GM21786 (cell line): ENCODE data around the gene CMYA5.
"Not testable (repeated sequence)": the region's sequence is repeated elsewhere in the genome, so short reads cannot be mapped to it uniquely, and the experiment has no call there.

Source experiments
- ATAC-seq: cut with Tn5 transposase; IDR thresholded peaks from one replicate; pipeline ENCODE4 v1.9.1; 2021; ENCODE audit not compliant: unreplicated experiment

The CMYA5 gene

GRCh38 chr5:79746642-79747569 is 57.3 kb downstream of the CMYA5 start:
- no peak for ATAC-seq

DNA sequence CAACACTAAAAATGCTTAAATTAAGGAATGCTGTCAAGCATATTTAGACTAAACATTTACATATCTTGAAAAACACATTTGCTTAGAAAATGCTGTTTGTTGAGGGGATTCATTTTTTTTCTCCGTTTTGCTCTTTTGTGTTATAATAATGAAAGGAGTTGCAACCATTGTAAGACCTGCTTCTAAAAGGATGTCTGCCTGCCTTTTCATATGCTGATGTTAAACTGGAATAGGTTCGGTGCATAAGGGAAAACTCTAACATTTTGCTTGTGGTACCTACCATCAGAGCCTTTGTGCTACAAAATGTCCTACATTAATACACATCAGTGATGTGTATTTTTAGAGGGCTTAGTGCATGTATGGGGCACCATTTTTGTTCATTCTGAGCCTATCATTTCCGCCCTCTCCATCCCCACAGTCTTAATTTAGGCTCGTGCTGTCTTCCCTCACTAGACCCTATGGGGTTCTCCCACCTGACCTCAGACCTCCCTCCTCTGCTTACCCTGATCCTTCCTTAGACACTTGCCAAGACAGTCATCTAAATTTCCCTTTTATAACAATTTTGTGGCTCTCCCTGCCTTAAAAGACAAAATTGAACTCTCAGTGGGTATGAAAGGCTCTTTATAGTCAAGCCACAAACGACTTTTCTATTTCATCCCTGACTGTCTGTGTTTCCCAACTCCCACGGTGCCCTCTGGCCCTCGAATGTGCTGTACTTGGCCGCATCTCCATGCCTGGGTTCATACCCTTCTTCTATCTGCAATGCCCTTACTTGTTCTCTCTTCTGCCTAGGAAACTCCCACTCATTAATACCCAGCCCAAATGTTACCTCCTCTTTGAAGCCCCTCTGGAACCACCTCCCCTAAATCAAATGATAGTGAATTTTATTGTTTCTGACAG is 61.2 kb downstream of the CMYA5 start:
- ATAC-seq, result no peak

DNA sequence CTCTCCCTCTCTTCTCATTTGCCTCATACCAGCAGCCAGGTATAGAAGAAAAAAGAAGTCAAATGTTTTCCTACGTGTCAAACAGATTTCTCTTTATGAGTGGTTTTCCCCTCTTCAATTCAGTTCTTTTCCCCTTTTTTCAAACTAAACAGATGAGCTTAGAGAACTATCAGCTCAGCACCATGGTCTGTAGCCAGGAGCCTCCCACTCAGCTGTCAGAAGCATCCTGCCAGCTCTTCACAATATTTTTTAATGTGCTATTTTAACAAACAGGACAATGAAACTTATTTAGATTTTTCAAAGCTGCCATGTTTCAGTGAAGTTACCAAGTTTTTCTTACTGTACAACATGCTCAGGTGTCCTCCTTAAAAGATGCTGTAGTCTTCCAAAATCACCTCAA is 63.5 kb downstream of the CMYA5 start:
- ATAC-seq, result no peak

- ATAC-seq, result no peak
Measured at GRCh38 chr5:79753877-79754645, 64.4 kb downstream of the CMYA5 start.

GRCh38 chr5:79754865-79755555 is 65.4 kb downstream of the CMYA5 start:
- ATAC-seq, result no peak

DNA sequence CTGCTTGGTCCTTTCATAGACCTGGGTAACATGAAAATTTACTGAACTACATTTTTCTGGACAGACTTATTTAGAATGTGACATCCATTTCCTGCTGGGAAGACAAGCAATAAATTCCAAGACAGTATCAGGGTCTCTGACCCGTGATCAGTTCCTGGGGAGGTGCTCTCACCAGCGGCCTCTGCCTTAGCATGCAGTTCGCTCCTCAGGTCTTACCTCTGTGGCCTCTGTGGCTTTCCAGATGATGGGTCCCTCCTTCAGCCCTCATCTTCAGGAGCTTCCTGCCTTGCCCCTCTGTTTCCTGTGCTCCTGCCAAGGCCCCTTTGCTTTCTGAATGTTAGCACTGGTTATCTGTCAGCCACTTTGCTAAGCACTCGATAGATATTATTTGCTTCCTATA is 66.4 kb downstream of the CMYA5 start:
- no peak for ATAC-seq

DNA sequence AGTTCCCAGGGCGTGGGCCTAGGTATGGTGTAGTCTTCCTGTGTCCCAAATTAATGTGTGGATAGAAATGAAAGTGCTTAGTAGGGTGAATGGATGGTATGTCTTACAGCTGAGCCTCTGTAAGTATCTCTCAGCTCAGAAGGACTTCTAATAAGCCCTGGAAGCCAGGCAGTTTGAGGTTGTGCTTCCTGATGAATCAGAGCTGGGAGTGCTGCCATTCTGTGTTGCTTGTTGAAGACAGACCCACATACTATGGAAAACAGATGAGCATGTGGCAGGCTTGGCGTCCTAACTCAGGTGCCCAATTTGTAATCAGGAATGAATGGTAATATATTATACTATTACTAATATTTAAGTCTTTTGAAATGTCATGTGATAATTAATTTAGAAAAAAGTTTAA is 69.8 kb downstream of the CMYA5 start:
- ATAC-seq, result no peak

DNA sequence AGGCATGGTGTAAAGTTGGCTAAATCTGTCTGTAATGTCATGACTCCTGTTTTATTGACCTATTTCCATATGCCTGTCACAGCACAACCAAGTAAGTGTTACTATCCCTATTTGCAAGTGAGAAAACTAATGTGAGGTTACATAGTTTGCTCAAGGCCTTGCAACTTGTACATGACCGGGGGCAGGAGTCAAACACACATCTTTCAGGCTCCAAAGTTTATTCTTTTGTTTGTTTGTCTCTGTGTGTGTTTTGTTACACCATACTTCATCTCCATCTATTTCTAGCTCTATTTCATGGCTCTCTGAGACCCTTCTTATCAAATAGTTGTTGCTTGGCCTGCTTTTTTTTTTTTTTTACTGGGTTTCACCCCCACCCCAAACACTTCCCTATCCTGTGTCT is 70.2 kb downstream of the CMYA5 start:
- no peak for ATAC-seq

GRCh38 chr5:79762929-79763328 is 73.3 kb downstream of the CMYA5 start:
- ATAC-seq, result no peak

DNA sequence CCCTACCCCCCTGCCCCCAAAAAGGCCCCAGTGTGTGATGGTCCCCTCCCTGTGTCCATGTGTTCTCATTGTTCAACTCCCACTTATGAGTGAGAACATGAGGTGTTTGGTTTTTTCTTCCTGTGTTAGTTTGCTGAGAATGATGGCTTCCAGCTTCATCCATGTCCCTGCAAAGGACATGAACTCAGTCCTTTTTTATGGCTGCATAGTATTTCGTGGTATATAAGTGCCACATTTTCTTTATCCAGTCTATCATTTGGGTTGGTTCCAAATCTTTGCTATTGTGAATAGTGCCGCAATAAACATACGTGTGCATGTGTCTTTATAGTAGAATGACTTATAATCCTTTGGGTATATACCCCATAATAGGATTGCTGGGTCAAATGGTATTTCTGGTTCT is 74.5 kb downstream of the CMYA5 start:
- not testable (repeated sequence) for ATAC-seq

- ATAC-seq, result no peak
Measured at GRCh38 chr5:79771387-79771786, 81.8 kb downstream of the CMYA5 start.

GRCh38 chr5:79772651-79773050 is 83.0 kb downstream of the CMYA5 start:
- no peak for ATAC-seq

GRCh38 chr5:79773612-79774011 is 84.0 kb downstream of the CMYA5 start:
- no peak for ATAC-seq

- ATAC-seq, result no peak
Measured at GRCh38 chr5:79774171-79774854, 84.7 kb downstream of the CMYA5 start.

DNA sequence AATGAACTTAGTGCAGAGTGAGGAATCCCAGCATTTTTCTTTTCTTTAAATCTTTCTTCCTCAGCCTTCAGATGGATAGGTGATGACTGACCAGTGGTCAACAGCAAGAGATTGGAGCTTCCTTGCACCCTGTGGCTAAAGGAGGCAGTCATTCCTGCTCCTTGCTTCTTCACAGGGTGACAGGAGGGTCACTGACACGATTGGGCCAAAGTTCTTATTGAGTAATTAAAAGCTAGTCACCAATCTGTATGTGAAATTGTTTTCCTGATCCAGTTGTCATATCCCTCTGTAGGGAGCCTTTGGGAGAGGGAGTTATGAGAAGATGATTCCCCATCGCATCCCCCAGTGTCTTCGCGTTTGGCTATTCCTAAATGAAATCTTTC is 85.2 kb downstream of the CMYA5 start:
- no peak for ATAC-seq

DNA sequence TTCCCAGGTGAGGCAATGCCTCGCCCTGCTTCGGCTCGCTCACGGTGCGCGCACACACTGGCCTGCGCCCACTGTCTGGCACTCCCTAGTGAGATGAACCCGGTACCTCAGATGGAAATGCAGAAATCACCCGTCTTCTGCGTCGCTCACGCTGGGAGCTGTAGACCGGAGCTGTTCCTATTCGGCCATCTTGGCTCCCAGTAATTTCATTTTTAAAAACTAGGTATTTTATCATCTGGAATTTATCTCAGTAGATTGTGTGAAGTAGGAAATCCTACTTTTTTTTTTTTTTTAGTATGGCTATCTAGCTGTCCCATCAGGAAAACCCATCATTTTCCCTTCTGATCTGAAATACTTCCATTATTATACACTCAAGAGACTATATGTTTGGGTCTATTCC is 95.1 kb downstream of the CMYA5 start:
- ATAC-seq, result not testable (repeated sequence)

- ATAC-seq, result no peak
Measured at GRCh38 chr5:79785983-79786382, 96.3 kb downstream of the CMYA5 start.

DNA sequence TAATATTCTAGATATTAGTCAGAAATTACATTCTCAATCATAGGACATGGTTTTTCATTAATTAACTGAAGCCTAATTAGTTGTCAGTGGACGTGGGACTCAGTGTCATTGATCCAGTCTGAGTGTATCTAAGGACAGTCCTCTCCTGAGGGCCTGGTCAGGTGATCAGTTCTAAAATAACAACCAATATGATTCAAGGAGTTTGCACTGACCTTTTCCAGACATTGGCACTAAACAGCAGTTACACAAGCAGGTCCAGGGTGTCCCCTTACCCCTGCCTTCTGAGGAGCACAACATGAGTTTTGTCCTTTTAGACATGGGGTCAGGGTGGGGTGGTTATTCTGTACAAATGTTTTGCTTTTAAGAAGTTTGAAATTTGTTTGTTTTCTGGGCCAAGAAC is 97.8 kb downstream of the CMYA5 start:
- no peak for ATAC-seq

DNA sequence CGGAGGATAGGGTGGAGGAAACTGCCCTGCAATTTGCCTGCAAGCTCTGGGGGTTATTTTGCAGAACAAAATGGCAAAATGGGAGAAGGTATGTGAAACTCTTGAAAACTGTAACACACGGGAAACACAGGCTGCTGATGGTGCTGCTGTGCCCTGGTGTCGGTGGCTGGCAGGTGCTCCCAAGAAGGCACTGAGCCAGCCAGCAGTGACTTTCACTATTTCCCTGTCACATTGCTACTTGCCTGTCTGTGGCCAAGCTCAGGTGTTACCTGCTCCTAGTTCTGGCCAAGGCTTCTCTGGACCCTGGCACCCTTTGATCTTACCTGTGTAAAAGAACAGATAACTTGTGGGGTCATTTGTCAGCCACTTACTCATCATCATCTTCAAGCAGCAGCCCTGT is 102.2 kb downstream of the CMYA5 start:
- ATAC-seq, result no peak

- no peak for ATAC-seq
Measured at GRCh38 chr5:79792463-79792862, 102.8 kb downstream of the CMYA5 start.
